Breast epithelium (tissue), 3 donors: Measurements from ENCODE around the gene ZNF302.

Experiments
- POLR2A ChIP-seq: fragments of 450-650 bp; IDR thresholded peaks from one replicate; pipeline ENCODE4 v1.6.1; 2016; ENCODE audit warnings: antibody characterized with exemption, mild to moderate bottlenecking, moderate library complexity
- POLR2AphosphoS5 ChIP-seq, 3 donors: sonication (generic); formaldehyde crosslinking; IDR thresholded peaks; one replicate each; pipeline ENCODE4 v1.6.1; 2017; ENCODE audit warnings: antibody characterized with exemption in 3 of 3
- TF ChIP-seq, protein P1 (sequence below), 3 donors: fragments of 450-650 bp; IDR thresholded peaks; one replicate each; pipeline ENCODE4 v1.5.1; 2016 to 2017; ENCODE audit warnings: antibody characterized with exemption in 3 of 3, mild to moderate bottlenecking in 3 of 3, moderate library complexity in 3 of 3

DNA sequence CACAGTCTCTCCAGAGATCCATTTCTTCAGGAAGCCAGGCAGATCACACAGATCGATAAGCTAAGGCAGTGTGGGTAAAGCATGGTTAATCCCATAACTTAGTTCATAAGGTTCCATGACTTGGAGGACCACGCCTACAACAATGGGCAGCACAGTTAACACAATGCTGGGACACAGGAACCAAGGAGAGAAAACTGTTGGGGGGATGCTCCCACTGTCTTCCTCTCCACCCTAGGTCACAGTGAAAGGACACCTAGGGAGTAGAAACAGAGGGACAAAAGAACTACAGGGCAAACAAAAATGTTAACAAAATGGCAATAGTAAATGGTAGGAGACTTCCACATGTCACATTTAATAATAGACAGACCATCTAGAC lies 35.8 kb downstream of the ZNF302 start:
- TF ChIP-seq, protein P1, sequence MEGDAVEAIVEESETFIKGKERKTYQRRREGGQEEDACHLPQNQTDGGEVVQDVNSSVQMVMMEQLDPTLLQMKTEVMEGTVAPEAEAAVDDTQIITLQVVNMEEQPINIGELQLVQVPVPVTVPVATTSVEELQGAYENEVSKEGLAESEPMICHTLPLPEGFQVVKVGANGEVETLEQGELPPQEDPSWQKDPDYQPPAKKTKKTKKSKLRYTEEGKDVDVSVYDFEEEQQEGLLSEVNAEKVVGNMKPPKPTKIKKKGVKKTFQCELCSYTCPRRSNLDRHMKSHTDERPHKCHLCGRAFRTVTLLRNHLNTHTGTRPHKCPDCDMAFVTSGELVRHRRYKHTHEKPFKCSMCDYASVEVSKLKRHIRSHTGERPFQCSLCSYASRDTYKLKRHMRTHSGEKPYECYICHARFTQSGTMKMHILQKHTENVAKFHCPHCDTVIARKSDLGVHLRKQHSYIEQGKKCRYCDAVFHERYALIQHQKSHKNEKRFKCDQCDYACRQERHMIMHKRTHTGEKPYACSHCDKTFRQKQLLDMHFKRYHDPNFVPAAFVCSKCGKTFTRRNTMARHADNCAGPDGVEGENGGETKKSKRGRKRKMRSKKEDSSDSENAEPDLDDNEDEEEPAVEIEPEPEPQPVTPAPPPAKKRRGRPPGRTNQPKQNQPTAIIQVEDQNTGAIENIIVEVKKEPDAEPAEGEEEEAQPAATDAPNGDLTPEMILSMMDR (IDR thresholded peaks at IDR 0.05), result no peak
- no peak for TF ChIP-seq POLR2A
- no peak for TF ChIP-seq POLR2AphosphoS5 (IDR thresholded peaks at IDR 0.05)
